Measurements from ENCODE around the gene TM9SF4.
A peak's percentile ranks its signal among the peaks of the same experiment; 100 is the strongest.
"Not testable (repeated sequence)": the region's sequence is repeated elsewhere in the genome, so short reads cannot be mapped to it uniquely, and the experiment has no call there.

The TM9SF4 gene

DNA sequence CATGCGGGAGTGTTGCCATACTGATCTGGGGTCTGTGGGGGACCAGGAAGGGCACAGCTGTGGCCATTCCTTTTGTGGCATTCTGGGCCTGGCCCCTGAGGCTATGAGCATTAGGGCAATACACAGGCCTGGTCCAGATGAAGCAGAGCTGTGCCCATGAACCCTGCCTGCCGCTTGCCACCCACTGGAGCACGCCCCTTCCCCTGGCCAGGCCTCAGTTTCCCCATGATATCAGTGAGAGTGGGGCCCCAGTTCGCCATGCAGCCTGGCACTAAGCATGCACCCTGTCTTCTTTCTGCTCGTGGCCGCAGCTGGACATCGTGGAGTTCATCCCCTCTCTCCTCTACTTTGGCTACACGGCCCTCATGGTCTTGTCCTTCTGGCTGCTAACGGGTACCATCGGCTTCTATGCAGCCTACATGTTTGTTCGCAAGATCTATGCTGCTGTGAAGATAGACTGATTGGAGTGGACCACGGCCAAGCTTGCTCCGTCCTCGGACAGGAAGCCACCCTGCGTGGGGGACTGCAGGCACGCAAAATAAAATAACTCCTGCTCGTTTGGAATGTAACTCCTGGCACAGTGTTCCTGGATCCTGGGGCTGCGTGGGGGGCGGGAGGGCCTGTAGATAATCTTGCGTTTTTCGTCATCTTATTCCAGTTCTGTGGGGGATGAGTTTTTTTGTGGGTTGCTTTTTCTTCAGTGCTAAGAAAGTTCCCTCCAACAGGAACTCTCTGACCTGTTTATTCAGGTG lies 55.6 kb downstream of the TM9SF4 start:
- H3K36me3 Mint-ChIP-seq (ENCODE audit: low read depth) = peaks cover 30% of the 10 kb centered on the region

DNA sequence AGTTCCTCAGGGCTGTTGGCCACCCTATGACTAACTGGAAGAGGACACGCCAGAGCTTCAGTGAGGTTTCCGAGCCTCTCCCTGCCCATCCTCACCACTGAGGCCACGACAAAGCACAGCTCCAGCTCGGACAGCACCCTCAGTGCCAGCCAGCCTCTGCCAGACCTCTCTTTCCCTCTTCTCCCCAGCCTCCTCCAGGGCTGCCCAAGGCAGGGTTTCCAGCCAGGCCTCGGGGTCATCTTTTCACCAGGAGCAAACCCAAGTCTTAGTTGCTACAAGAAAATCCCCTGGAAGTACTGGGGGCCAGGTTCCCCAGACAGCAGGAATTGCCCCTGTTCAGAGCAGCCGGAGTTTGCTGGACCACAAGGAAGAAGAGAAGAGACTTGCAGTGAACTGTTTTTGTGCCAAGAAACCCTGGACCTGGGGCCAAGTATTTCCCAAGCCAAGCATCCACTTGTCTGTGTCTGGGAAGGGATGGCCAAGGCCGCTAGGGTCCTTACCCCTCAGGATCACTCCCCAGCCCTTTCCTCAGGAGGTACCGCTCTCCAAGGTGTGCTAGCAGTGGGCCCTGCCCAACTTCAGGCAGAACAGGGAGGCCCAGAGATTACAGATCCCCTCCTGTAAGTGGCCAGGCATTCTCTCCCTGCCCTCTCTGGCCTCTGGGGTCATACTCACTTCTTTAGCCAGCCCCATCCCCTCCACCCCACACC lies 56.5 kb downstream of the TM9SF4 start:
- no peaks in the 10 kb centered on the region for H3K9me3 Mint-ChIP-seq
- H3K27me3 Mint-ChIP-seq (ENCODE audit: low read depth) = no peaks in the 10 kb centered on the region
- H3K4me1 Mint-ChIP-seq (ENCODE audit: low read depth) = no peaks in the 10 kb centered on the region
- DNase-seq (ENCODE audit: low spot score) = no peak
- H3K4me3 Mint-ChIP-seq = no peak overlapping the region
- no peak overlapping the region for H3K27ac Mint-ChIP-seq
- H3K36me3 Mint-ChIP-seq (ENCODE audit: low read depth) = peaks cover 30% of the 10 kb centered on the region

More for the DNA sequence above, 55.6 kb downstream of the TM9SF4 start:
- H3K4me1 Mint-ChIP-seq (ENCODE audit: low read depth) = no peaks in the 10 kb centered on the region
- no peaks in the 10 kb centered on the region for H3K27me3 Mint-ChIP-seq (ENCODE audit: low read depth)
- H3K9me3 Mint-ChIP-seq = no peaks in the 10 kb centered on the region
- no peak overlapping the region for H3K4me3 Mint-ChIP-seq
- H3K27ac Mint-ChIP-seq = no peak overlapping the region
- no peak for DNase-seq (ENCODE audit: low spot score)

DNA sequence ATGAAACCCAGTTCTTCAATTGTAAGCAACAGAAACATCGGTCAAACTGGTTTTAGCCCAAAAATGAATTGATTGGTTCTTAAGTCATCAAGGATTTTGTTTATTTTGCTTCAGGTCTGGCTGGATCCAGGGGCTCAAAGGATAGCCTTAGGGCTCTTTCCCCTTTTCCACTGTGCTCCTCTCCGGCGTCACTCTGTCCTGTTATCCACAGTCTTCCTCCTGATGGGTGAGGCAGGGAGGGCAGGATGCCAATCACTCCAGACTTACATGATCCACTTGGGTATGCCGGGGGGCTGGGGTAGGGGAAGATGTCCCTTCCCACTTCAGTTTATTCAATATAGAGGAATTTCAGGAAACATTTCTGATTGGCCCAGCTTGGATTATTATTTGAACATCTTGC lies 58.0 kb downstream of the TM9SF4 start:
- Mint-ChIP-seq H3K27ac (no peak overlapping the region), H3K4me3 (no peak overlapping the region), H3K4me1 (ENCODE audit: low read depth) (no peaks in the 10 kb centered on the region), H3K9me3 (no peaks in the 10 kb centered on the region), H3K27me3 (ENCODE audit: low read depth) (no peaks in the 10 kb centered on the region), H3K36me3 (ENCODE audit: low read depth) (peaks cover 17% of the 10 kb centered on the region)
- DNase-seq (ENCODE audit: low spot score) = no peak

DNA sequence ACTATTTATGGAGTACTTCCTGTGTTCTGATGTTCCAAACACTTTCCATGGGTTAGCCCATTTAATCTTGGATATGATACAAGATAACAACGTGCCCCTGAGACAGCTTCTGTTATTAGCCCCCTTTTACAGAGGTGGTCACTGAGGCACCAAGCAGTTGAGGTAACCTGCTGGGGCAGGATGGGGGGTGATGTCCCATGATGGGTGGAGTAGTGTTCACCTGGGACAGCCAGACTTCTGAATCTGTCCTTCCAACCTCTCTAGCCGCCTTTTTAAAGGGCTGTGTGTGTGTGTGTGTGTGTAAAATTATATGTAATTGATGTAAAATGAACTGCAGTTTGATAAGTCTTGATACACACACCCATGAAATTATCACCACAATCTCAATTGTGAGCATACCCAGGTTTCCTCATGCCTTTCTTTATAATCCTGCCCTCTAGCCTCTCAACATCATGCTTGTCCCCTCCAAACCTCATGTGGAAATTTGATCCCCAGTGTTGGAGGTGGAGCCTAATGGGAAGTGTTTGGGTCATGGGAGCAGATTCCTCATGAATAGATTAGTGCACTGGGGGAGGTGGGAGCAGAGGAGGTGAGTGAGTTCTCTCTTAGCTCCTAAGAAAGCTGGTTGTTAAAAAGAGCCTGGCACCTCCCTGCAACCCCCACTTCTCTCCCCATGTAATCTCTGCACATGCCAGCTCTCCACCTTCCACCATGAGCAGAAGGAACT lies 58.8 kb downstream of the TM9SF4 start:
- H3K27me3 Mint-ChIP-seq (ENCODE audit: low read depth) = no peaks in the 10 kb centered on the region
- H3K4me1 Mint-ChIP-seq (ENCODE audit: low read depth) = no peaks in the 10 kb centered on the region
- no peak overlapping the region for H3K27ac Mint-ChIP-seq
- DNase-seq (ENCODE audit: low spot score) = no peak
- H3K36me3 Mint-ChIP-seq (ENCODE audit: low read depth) = peaks cover 16% of the 10 kb centered on the region
- no peak overlapping the region for H3K4me3 Mint-ChIP-seq
- H3K9me3 Mint-ChIP-seq = no peaks in the 10 kb centered on the region

DNA sequence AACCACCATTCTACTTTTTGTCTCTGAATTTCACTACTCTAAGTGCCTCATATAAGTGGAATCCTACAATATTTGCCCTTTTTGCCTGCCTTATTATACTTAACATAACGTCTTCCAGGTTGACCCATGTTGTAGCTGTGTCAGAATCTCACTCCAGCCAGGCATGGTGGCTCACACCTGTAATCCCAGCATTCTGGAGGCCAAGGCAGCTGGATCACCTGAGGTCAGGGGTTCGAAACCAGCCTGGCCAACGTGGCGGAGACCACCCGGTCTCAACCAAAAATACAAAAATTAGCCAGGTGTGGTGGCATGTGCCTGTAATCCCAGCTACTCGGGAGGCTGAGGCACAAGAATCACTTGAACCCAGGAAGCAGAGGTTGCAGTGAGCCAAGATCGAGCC lies 68.2 kb downstream of the TM9SF4 start:
- H3K27ac Mint-ChIP-seq; H3K4me3 Mint-ChIP-seq; H3K9me3 Mint-ChIP-seq; H3K27me3 Mint-ChIP-seq (ENCODE audit: low read depth); H3K36me3 Mint-ChIP-seq (ENCODE audit: low read depth); DNase-seq (ENCODE audit: low spot score); H3K4me1 Mint-ChIP-seq (ENCODE audit: low read depth): not testable (repeated sequence)

DNA sequence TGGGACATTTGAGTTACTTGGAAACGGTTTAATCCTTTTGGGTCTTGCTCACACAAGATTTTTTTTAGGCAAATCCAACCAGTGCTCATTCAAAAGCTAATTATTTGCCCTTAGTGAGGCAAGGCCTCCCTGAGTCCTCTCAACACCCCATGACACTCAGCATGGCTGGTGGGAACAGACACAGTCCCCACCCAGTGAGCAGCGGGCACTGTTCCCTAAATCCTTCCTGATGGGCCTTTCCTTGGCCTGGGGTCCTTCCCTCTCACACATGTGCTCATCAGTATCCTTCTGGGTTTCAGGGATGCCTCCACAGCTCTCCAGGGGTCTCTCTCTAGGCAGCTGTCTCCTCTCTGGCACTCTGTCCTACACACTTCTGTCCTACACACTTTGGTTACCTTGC lies 70.0 kb downstream of the TM9SF4 start:
- H3K27ac Mint-ChIP-seq = no peak overlapping the region
- H3K27me3 Mint-ChIP-seq (ENCODE audit: low read depth) = no peaks in the 10 kb centered on the region
- H3K36me3 Mint-ChIP-seq (ENCODE audit: low read depth) = no peaks in the 10 kb centered on the region
- no peaks in the 10 kb centered on the region for H3K9me3 Mint-ChIP-seq
- no peak overlapping the region for H3K4me3 Mint-ChIP-seq
- DNase-seq (ENCODE audit: low spot score) = no peak
- no peaks in the 10 kb centered on the region for H3K4me1 Mint-ChIP-seq (ENCODE audit: low read depth)

DNA sequence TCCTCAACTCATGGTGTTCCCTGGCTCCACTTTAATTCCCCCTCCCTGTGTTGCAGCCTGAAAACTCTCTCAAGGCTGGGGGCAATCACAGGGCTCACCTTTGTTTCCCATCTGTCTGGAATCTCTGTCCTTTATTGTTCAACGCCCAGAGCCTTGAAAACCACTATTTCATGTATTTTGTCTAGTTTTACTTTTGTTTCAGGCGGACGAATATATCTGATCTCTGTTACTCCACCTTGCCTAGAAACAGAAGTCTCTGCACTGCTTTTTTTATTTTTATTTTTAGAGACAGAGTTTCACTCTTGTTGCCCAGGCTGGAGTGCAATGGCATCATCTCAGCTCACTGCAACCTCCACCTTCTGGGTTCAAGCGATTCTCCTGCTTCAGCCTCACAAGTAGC lies 70.4 kb downstream of the TM9SF4 start:
- Mint-ChIP-seq H3K27ac (no peak overlapping the region), H3K4me1 (ENCODE audit: low read depth) (no peaks in the 10 kb centered on the region), H3K4me3 (no peak overlapping the region), H3K27me3 (ENCODE audit: low read depth) (no peaks in the 10 kb centered on the region), H3K36me3 (ENCODE audit: low read depth) (no peaks in the 10 kb centered on the region), H3K9me3 (no peaks in the 10 kb centered on the region)
- DNase-seq (ENCODE audit: low spot score) = no peak

DNA sequence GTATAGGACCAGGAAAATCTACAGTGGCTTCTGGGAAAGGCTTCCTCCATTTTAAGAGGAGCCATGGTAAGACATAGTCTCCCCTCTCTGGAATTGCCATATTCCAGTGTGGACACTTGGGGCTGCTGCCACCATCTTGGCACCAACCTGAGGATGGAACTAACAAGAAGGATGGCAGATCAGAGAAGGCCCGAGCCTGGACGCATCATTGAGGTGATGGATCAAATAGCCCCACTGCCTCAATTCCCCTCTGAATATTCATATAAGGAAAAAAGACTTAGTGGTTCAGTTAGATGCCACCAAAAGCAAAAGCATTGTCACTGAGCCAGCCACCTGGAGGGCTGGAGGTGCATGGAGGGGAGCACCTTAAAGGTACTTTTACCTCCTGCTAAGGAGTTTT lies 72.1 kb downstream of the TM9SF4 start:
- no peaks in the 10 kb centered on the region for H3K27me3 Mint-ChIP-seq (ENCODE audit: low read depth)
- H3K9me3 Mint-ChIP-seq = no peaks in the 10 kb centered on the region
- H3K4me3 Mint-ChIP-seq = no peak overlapping the region
- H3K36me3 Mint-ChIP-seq (ENCODE audit: low read depth) = no peaks in the 10 kb centered on the region
- DNase-seq (ENCODE audit: low spot score) = no peak
- no peak overlapping the region for H3K27ac Mint-ChIP-seq
- H3K4me1 Mint-ChIP-seq (ENCODE audit: low read depth) = no peaks in the 10 kb centered on the region

DNA sequence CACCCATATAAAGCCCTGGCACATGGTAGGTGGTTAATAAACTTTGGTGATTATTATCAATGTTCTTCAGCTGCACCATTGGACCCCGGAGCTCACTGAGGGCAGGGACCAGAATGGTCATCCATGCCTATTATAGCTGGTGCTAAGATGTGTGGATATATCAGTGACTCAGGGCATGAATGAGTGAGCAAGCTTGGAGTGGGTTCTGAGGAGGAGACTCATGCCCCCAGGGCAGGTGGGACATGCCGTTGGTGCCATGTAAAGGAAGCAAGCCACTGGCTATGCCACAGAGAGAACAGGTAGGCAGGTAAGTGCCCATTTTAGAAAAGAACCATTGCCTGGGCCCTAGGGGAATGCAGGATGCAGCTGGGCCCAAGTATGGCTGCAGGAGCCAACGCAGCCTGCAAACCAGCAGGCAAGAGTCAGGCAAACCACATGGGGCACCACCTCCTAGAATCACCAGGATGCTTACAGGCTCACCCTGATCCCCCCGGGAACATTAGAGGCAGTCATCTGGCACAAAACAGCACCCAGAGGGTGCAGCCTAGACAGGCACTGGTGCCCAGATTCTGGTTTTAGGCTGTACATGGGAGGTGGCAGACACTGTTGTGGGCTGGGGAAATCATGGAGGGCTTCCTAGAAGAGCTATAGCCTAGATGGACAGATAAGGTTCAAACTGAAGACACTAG lies 74.6 kb downstream of the TM9SF4 start:
- Mint-ChIP-seq H3K27ac (no peak overlapping the region), H3K4me3 (no peak overlapping the region), H3K36me3 (ENCODE audit: low read depth) (no peaks in the 10 kb centered on the region), H3K9me3 (no peaks in the 10 kb centered on the region), H3K27me3 (ENCODE audit: low read depth) (no peaks in the 10 kb centered on the region), H3K4me1 (ENCODE audit: low read depth) (peaks cover 2% of the 10 kb centered on the region)
- DNase-seq (ENCODE audit: low spot score) = no peak

DNA sequence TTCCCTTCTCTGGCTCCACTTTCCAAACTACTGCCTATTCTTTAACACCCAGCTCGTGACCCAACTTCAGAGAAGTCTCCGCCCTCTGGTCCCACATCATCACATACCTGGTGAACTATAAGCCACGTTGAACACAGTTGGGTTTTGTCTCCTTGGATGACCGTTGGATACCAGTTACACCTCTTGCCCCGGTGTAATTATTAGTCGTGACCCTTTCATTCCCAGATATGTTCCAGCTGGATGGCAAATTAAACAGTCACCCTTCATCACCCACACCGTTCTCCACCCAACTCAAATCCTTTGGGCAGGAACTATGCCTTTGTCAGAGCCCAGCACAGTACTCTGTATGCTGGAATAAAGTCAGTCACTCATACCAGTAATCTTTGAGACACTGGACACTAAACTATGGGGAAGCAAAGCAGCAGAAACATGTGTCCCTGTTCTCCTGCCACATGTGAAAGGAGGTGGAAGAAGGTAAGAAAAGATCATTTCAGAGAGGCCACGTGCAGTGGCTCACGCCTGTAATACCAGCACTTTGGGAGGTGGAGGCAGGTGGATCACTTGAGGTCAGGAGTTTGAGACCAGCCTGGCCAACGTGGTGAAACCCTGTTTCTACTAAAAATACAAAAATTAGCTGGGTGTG lies 75.6 kb downstream of the TM9SF4 start:
- no peaks in the 10 kb centered on the region for H3K27me3 Mint-ChIP-seq (ENCODE audit: low read depth)

DNA sequence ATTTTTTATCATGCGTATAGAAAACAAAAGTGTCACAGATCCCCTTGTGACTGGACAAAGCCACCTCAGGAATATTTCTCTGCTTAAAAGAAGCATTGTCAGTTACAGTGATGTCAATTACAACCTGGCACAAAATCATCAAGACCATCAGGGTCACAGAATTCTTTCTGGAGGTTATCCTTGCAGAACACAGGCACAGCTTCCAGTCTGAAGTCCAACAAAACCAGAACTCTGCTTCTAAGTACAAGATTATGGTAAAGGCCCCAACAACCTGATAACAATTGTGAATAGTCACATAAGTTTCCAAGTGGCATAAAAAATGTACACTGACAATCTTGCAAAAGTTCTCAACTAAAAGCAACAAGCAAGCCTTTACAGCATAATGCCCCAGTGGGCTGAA lies 77.0 kb downstream of the TM9SF4 start:
- peaks cover 3% of the 10 kb centered on the region for H3K4me1 Mint-ChIP-seq (ENCODE audit: low read depth)
- no peak for DNase-seq (ENCODE audit: low spot score)
- H3K9me3 Mint-ChIP-seq = no peaks in the 10 kb centered on the region
- H3K36me3 Mint-ChIP-seq (ENCODE audit: low read depth) = peaks cover 2% of the 10 kb centered on the region
- no peaks in the 10 kb centered on the region for H3K27me3 Mint-ChIP-seq (ENCODE audit: low read depth)
- no peak overlapping the region for H3K27ac Mint-ChIP-seq
- H3K4me3 Mint-ChIP-seq = no peak overlapping the region

More for the DNA sequence above, 75.6 kb downstream of the TM9SF4 start:
- Mint-ChIP-seq H3K27ac (no peak overlapping the region), H3K9me3 (no peaks in the 10 kb centered on the region), H3K4me3 (no peak overlapping the region), H3K4me1 (ENCODE audit: low read depth) (peaks cover 3% of the 10 kb centered on the region), H3K36me3 (ENCODE audit: low read depth) (no peaks in the 10 kb centered on the region)
- DNase-seq (ENCODE audit: low spot score) = no peak

DNA sequence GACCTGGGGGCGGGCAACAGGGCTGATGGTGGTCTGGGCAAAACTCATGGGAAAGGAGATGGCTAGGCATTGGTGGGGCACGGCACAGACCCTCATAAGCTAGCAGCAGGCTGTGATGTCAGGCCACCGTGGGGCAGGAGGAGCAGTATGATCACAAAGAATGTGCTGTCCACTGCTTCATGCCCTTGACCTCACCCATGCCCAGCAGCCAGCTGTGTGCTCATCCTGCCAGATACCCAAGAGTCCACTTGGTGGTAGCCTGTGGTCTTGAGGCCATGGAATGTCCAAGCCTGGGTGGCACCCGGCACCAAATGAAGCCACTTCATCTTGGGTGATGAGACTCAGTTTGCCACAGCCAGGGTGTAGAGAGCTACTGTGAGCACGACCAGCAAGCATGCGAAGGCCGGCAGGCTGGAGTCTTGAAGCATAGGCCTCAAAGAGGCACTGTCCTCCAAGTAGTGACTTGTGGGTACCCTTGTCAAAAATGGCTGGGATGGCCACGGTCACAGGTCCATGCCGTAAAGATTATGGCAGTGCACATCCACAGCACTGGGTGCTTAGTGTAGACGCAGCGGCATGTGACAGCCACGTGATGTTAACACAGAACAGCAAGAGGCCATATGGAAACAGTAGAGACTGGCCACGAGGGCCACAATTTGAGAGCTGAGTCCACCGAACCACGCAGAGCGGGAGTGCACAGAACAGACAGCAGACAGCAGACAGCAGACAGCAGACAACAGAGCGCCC lies 79.0 kb downstream of the TM9SF4 start:
- Mint-ChIP-seq H3K27me3 (ENCODE audit: low read depth) (no peaks in the 10 kb centered on the region), H3K9me3 (no peaks in the 10 kb centered on the region), H3K4me1 (ENCODE audit: low read depth) (peaks cover 3% of the 10 kb centered on the region), H3K27ac (peak overlapping the region; percentile 14), H3K4me3 (peak overlapping the region; percentile 51), H3K36me3 (ENCODE audit: low read depth) (peaks cover 6% of the 10 kb centered on the region)
- no peak for DNase-seq (ENCODE audit: low spot score)

DNA sequence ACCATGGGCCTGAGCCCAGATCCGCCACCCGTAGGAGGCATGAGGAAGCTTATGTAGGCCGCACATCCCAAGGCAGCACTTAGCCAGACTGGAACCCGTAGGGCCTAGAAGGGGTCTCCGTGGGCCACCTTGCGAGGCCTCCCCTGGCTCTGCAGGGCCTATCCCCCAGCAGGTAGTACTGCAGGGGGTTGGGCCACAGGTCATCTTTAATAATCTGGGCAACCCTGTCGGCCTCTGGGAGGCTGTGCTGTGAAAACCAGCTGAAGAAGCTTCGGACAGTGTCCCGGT lies 79.6 kb downstream of the TM9SF4 start:
- Mint-ChIP-seq H3K36me3 (ENCODE audit: low read depth) (peaks cover 10% of the 10 kb centered on the region), H3K4me3 (peak overlapping the region; percentile 72), H3K4me1 (ENCODE audit: low read depth) (peaks cover 3% of the 10 kb centered on the region), H3K27ac (no peak overlapping the region), H3K27me3 (ENCODE audit: low read depth) (no peaks in the 10 kb centered on the region), H3K9me3 (no peaks in the 10 kb centered on the region)
- DNase-seq (ENCODE audit: low spot score) = no peak
